HCT116 (cell line): ENCODE results near the gene KSR2. TPM values are rescaled to one million over a fixed set of nuclear protein-coding genes. Genes with fewer than 3 reads are reported as not detected.

Experiments used
- ATAC-seq: fragments of 200-7000 bp; cut with Tn5 transposase; 2 replicates; pipeline ENCODE4 v1.9.1; 2020; ENCODE audit warnings: mild to moderate bottlenecking, moderate library complexity
- BruUV-seq: library from RNA; stranded (reverse); fragments of 400-500 nt; replicated peaks from 2 replicates; lab custom pipeline; 2021; lab: Mats Ljungman, UMichigan
- CTCF ChIA-PET: fragments of 300-600 bp; sonication (Branson Sonifier 250); formaldehyde crosslinking; loops from one replicate; lab custom pipeline; 2021; ENCODE audit warnings: antibody characterized with exemption; lab: Charles Lee
- POLR2A ChIA-PET: fragments of 300-600, 350-600 bp; sonication (Branson Sonifier 250); formaldehyde crosslinking; loops from one replicate; lab custom pipeline; 2021; ENCODE audit warnings: antibody characterized with exemption; lab: Charles Lee
- RAD21 ChIA-PET, 2 experiments: fragments of 300-600 bp; sonication (Branson Sonifier 250); formaldehyde crosslinking; loops; one replicate each; lab custom pipeline; 2023; ENCODE audit warnings: low total read pairs in 2 of 2; ENCODE audit not compliant: uncharacterized antibody in 2 of 2, unreplicated experiment in 2 of 2, low non-redundant PET in 1 of 2; lab: Charles Lee
- DNase-seq: peaks from one replicate; pipeline ENCODE4 v3.0.0-alpha.2; 2010; ENCODE audit warnings: low read depth, low spot score
- H2AFZ ChIP-seq: fragments of 200-600 bp; shearing (Covaris generic), sonication (generic); 2 replicates; pipeline ENCODE4 v1.6.1; 2017; ENCODE audit warnings: low read depth, mixed run types, mixed read lengths, antibody characterized with exemption, low read length; ENCODE audit not compliant: poor library complexity, severe bottlenecking
- H3K27ac ChIP-seq: 2 replicates; pipeline ENCODE4 v1.5.1; 2012; ENCODE audit warnings: low read depth, low read length
- H3K27me3 ChIP-seq: fragments of 200-600 bp; sonication (generic); 2 replicates; pipeline ENCODE4 v1.6.1; 2016; ENCODE audit warnings: mixed run types, low read length, mixed read lengths; ENCODE audit not compliant: insufficient read depth
- H3K36me3 ChIP-seq, 2 experiments: fragments of 200-500 bp in 1 of 2; fragments of 200-600 bp in 1 of 2; sonication (Bioruptor generic) in 1 of 2; sonication (generic) in 1 of 2; 2 replicates each; pipeline versions ENCODE4 v1.5.1 to v1.6.1; 2014 to 2016; ENCODE audit warnings: low read length in 2 of 2, inconsistent platforms in 1 of 2, mixed read lengths in 1 of 2, mixed run types in 1 of 2; ENCODE audit not compliant: insufficient read depth in 2 of 2, control insufficient read depth in 1 of 2
- H3K4me1 ChIP-seq, 2 experiments: fragments of 200-600 bp in 1 of 2; sonication (generic) in 1 of 2; 2 replicates each; pipeline versions ENCODE4 v1.5.1 to v1.6.1; 2012 to 2017; ENCODE audit warnings: low read length in 2 of 2, inconsistent platforms in 1 of 2, mild to moderate bottlenecking in 1 of 2, mixed read lengths in 1 of 2, mixed run types in 1 of 2, moderate library complexity in 1 of 2; ENCODE audit not compliant: insufficient read depth in 2 of 2, control insufficient read depth in 1 of 2
- H3K4me2 ChIP-seq: fragments of 200-600 bp; sonication (generic); 2 replicates; pipeline ENCODE4 v1.6.1; 2017; ENCODE audit warnings: mixed run types, low read length, mixed read lengths
- H3K4me3 ChIP-seq, 2 experiments: fragments of 200-600 bp in 1 of 2; sonication (generic) in 1 of 2; replicated peaks in 1 of 2; 2 replicates each; pipeline ENCODE4 v1.5.1; 2011 to 2016; ENCODE audit warnings: low read length in 2 of 2, control low read depth in 1 of 2, low read depth in 1 of 2, mild to moderate bottlenecking in 1 of 2, mixed read lengths in 1 of 2, mixed run types in 1 of 2
- H3K79me2 ChIP-seq: fragments of 200-600 bp; sonication (generic); 2 replicates; pipeline ENCODE4 v1.6.1; 2017; ENCODE audit warnings: mild to moderate bottlenecking, mixed run types, low read length, moderate library complexity, mixed read lengths; ENCODE audit not compliant: insufficient read depth
- H3K9ac ChIP-seq: fragments of 200-600 bp; sonication (generic); 2 replicates; pipeline ENCODE4 v1.6.1; 2016; ENCODE audit warnings: low read length, mixed read lengths
- H3K9me2 ChIP-seq: fragments of 200-600 bp; sonication (generic), shearing (Covaris generic); 2 replicates; pipeline ENCODE4 v1.6.1; 2017; ENCODE audit warnings: mixed run types, mild to moderate bottlenecking, moderate library complexity; ENCODE audit not compliant: insufficient read depth
- H3K9me3 ChIP-seq, 2 experiments: fragments of 200-500 bp in 1 of 2; fragments of 200-600 bp in 1 of 2; sonication (Bioruptor generic) in 1 of 2; sonication (generic) in 1 of 2; 2 replicates each; pipeline ENCODE4 v1.6.1; 2014 to 2017; ENCODE audit warnings: low read length in 2 of 2, mixed read lengths in 2 of 2, inconsistent platforms in 1 of 2, low read depth in 1 of 2, mild to moderate bottlenecking in 1 of 2, mixed run types in 1 of 2, moderate library complexity in 1 of 2; ENCODE audit not compliant: control insufficient read depth in 1 of 2, insufficient read depth in 1 of 2
- H4K20me1 ChIP-seq: fragments of 200-600 bp; sonication (generic), shearing (Covaris generic); 2 replicates; pipeline ENCODE4 v1.6.1; 2017; ENCODE audit warnings: mixed run types, mild to moderate bottlenecking, moderate library complexity; ENCODE audit not compliant: insufficient read depth
- CBX3 ChIP-seq: IDR thresholded peaks from 2 replicates; pipeline ENCODE4 v1.6.1; 2012; ENCODE audit warnings: low read depth
- CEBPB ChIP-seq: IDR thresholded peaks from 2 replicates; pipeline ENCODE4 v1.6.1; 2012; ENCODE audit warnings: low read depth
- EZH2 ChIP-seq: fragments of 200-600 bp; sonication (generic); IDR thresholded peaks from 2 replicates; pipeline ENCODE4 v1.6.1; 2017; ENCODE audit warnings: antibody characterized with exemption, mixed run types
- POLR2A ChIP-seq: IDR thresholded peaks from 2 replicates; pipeline ENCODE4 v1.7.0; 2011; ENCODE audit warnings: borderline replicate concordance; ENCODE audit not compliant: insufficient read depth, insufficient read length; ENCODE audit errors: extremely low read depth
- POLR2AphosphoS5 ChIP-seq: IDR thresholded peaks from 2 replicates; pipeline ENCODE4 v1.6.1; 2011; ENCODE audit warnings: mild to moderate bottlenecking, low read depth, low read length, moderate library complexity
- SP1 ChIP-seq: IDR thresholded peaks from 2 replicates; pipeline ENCODE4 v1.6.1; 2012; ENCODE audit warnings: low read depth
- TCF7L2 ChIP-seq: IDR thresholded peaks from 2 replicates; pipeline ENCODE4 v1.7.0; 2011; ENCODE audit warnings: borderline replicate concordance, inconsistent platforms; ENCODE audit not compliant: insufficient read depth, insufficient read length; ENCODE audit errors: extremely low read depth
- ZFX ChIP-seq: fragments of 450-650 bp; IDR thresholded peaks from 2 replicates; pipeline ENCODE4 v1.6.1; 2017
- ZNF274 ChIP-seq: fragments of 200-500 bp; sonication (Bioruptor generic); IDR thresholded peaks from 2 replicates; pipeline ENCODE4 v1.6.1; 2014; ENCODE audit warnings: mild to moderate bottlenecking, low read depth, low read length, inconsistent platforms
- intact Hi-C: fragments of 100-400 bp; cut with micrococcal nuclease; formaldehyde crosslinking; loops from 2 replicates; pipeline ENCODE4 v1.10.0; 2022
- total RNA-seq: library from RNA; stranded (reverse); gene quantifications from one replicate; pipeline ENCODE4 v1.2.1, GENCODE V29; 2021; ENCODE audit not compliant: unreplicated experiment
- TF ChIP-seq, protein P1 (sequence below), 3 experiments: fragments of 200-600 bp in 1 of 3; sonication (generic) in 1 of 3; IDR thresholded peaks in 2 of 3; conservative IDR thresholded peaks in 1 of 3; 2 replicates each; pipeline ENCODE4 v1.5.1; 2012 to 2017; ENCODE audit warnings: low read depth in 2 of 3, low read length in 2 of 3, antibody characterized with exemption in 1 of 3, borderline replicate concordance in 1 of 3, control low read depth in 1 of 3, mild to moderate bottlenecking in 1 of 3, mixed read lengths in 1 of 3, mixed run types in 1 of 3, moderate library complexity in 1 of 3; ENCODE audit not compliant: insufficient read depth in 1 of 3

Gene KSR2
- total RNA-seq, 1 experiment from 2014 or later, result 10.1 TPM

- H3K9me3 ChIP-seq, result no peaks in the 10 kb centered on the region
- no peak overlapping the region for H3K4me3 ChIP-seq
- no peak overlapping the region for H3K9ac ChIP-seq
- no TSS peak for BruUV-seq
- ChIA-PET POLR2A (no interaction called here), CTCF (no interaction called here), RAD21 (no interaction called here)
- no peaks in the 10 kb centered on the region for H3K4me1 ChIP-seq
- H3K4me2 ChIP-seq, result no peak overlapping the region
- no peak overlapping the region for H3K27ac ChIP-seq
- no peaks in the 10 kb centered on the region for H4K20me1 ChIP-seq
- ATAC-seq (no peak), DNase-seq (no peak)
- no peak for TF ChIP-seq POLR2A
- TF ChIP-seq SP1, result no peak
- no peak overlapping the region for H2AFZ ChIP-seq
- no peaks in the 10 kb centered on the region for H3K27me3 ChIP-seq
- no peaks in the 10 kb centered on the region for H3K9me2 ChIP-seq
- intact Hi-C loops, result no loop called here
- H3K36me3 ChIP-seq, result no peaks in the 10 kb centered on the region
- H3K79me2 ChIP-seq, result no peaks in the 10 kb centered on the region
Observed at GRCh38 chr12:117545216-117545615, 423.6 kb downstream of the KSR2 start.

GRCh38 chr12:117540011-117540410, 428.8 kb downstream of the KSR2 start:
- Histone ChIP-seq H3K36me3 (no peaks in the 10 kb centered on the region), H3K79me2 (no peaks in the 10 kb centered on the region)
- TF ChIP-seq CEBPB (no peak), SP1 (no peak), CBX3 (no peak), EZH2 (no peak), ZNF274 (no peak), TCF7L2 (no peak), ZFX (no peak), POLR2AphosphoS5 (no peak)
- TF ChIP-seq, protein P1, sequence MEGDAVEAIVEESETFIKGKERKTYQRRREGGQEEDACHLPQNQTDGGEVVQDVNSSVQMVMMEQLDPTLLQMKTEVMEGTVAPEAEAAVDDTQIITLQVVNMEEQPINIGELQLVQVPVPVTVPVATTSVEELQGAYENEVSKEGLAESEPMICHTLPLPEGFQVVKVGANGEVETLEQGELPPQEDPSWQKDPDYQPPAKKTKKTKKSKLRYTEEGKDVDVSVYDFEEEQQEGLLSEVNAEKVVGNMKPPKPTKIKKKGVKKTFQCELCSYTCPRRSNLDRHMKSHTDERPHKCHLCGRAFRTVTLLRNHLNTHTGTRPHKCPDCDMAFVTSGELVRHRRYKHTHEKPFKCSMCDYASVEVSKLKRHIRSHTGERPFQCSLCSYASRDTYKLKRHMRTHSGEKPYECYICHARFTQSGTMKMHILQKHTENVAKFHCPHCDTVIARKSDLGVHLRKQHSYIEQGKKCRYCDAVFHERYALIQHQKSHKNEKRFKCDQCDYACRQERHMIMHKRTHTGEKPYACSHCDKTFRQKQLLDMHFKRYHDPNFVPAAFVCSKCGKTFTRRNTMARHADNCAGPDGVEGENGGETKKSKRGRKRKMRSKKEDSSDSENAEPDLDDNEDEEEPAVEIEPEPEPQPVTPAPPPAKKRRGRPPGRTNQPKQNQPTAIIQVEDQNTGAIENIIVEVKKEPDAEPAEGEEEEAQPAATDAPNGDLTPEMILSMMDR (IDR thresholded peaks at IDR 0.05 in 2 of 3, conservative IDR thresholded peaks at IDR 0.05 in 1 of 3; ENCODE audit: borderline replicate concordance in 1 of 3, insufficient read depth in 1 of 3, low read depth in 2 of 3, low read length in 2 of 3), result no peak

More at GRCh38 chr12:117540011-117540410, 428.8 kb downstream of the KSR2 start:
- ATAC-seq, result no peak
- ChIA-PET POLR2A (no interaction called here), RAD21 (no interaction called here), CTCF (no interaction called here)
- Histone ChIP-seq H3K4me3 (no peak overlapping the region), H2AFZ (no peak overlapping the region), H3K4me1 (no peaks in the 10 kb centered on the region), H3K4me2 (no peak overlapping the region), H3K27ac (no peak overlapping the region), H4K20me1 (no peaks in the 10 kb centered on the region), H3K9ac (no peak overlapping the region), H3K9me2 (no peaks in the 10 kb centered on the region), H3K27me3 (no peaks in the 10 kb centered on the region), H3K9me3 (no peaks in the 10 kb centered on the region)
- no TSS peak for BruUV-seq
- DNase-seq, result no peak
- intact Hi-C loops, result no loop called here
